H1 (cell line): ENCODE measurements around the gene MRPL41. TPM values are rescaled to one million over a fixed set of nuclear protein-coding genes. Genes with fewer than 3 reads are reported as not detected.

Experiments used
- CTCF ChIA-PET: fragments of 300-600 bp; sonication (Branson Sonifier 250); formaldehyde crosslinking; loops from one replicate; lab custom pipeline; 2021; ENCODE audit not compliant: partially characterized antibody; lab: Charles Lee
- POLR2A ChIA-PET: fragments of 300-600 bp; sonication (Branson Sonifier 250); formaldehyde crosslinking; loops from one replicate; lab custom pipeline; 2021; ENCODE audit warnings: inconsistent platforms; ENCODE audit not compliant: partially characterized antibody; lab: Charles Lee
- DNase-seq, 2 experiments: peaks; one replicate each; pipeline versions ENCODE4 v3.0.0 to v3.0.0-alpha.2; 2010 to 2022; ENCODE audit warnings: low spot score in 2 of 2, low read depth in 1 of 2, mixed read lengths in 1 of 2
- FAIRE-seq: peaks from 2 replicates; lab custom pipeline; 2011; peaks lifted over from hg19 to GRCh38; lab: Jason Lieb, UNC
- H2AFZ ChIP-seq: 2 replicates; pipeline ENCODE4 v1.8.1; 2012; ENCODE audit warnings: low read length, inconsistent platforms
- H2AK5ac ChIP-seq: 2 replicates; pipeline ENCODE4 v1.6.1; 2013; ENCODE audit warnings: low read depth, low read length
- H2BK120ac ChIP-seq: replicated peaks from 2 replicates; pipeline ENCODE3; 2013; ENCODE audit warnings: low read depth, low read length, inconsistent platforms
- H2BK12ac ChIP-seq: 2 replicates; pipeline ENCODE4 v1.6.1; 2013; ENCODE audit warnings: low read depth, low read length
- H2BK15ac ChIP-seq: 2 replicates; pipeline ENCODE4 v1.6.1; 2013; ENCODE audit warnings: low read length
- H2BK20ac ChIP-seq: 2 replicates; pipeline ENCODE4 v1.6.1; 2013; ENCODE audit warnings: low read length
- H2BK5ac ChIP-seq: 2 replicates; pipeline ENCODE4 v1.6.1; 2013; ENCODE audit warnings: low read depth, low read length
- H3K14ac ChIP-seq: 2 replicates; pipeline ENCODE4 v1.6.1; 2013; ENCODE audit warnings: inconsistent platforms; ENCODE audit not compliant: insufficient read length
- H3K18ac ChIP-seq: 2 replicates; pipeline ENCODE4 v1.6.1; 2013; ENCODE audit warnings: low read length; ENCODE audit errors: extremely low read depth
- H3K23ac ChIP-seq: 2 replicates; pipeline ENCODE4 v1.6.1; 2013; ENCODE audit warnings: inconsistent platforms; ENCODE audit not compliant: insufficient read length
- H3K23me2 ChIP-seq: 2 replicates; pipeline ENCODE4 v1.6.1; 2013; ENCODE audit warnings: low read depth, low read length
- H3K27ac ChIP-seq: 2 replicates; pipeline ENCODE4 v1.6.1; 2011; ENCODE audit warnings: low read depth, low read length, inconsistent platforms
- H3K27me3 ChIP-seq, 4 experiments: replicated peaks in 1 of 4; 1 replicate in 1 of 4; 2 replicates in 3 of 4; pipeline versions ENCODE4 v1.6.1 to v1.8.1; 2011 to 2013; ENCODE audit warnings: low read length in 3 of 4, mild to moderate bottlenecking in 3 of 4, inconsistent platforms in 2 of 4, mixed read lengths in 2 of 4, moderate library complexity in 1 of 4; ENCODE audit not compliant: control insufficient read depth in 3 of 4, insufficient read depth in 3 of 4; ENCODE audit errors: extremely low read depth in 1 of 4
- H3K36me3 ChIP-seq, 4 experiments: 2 replicates each; pipeline versions ENCODE4 v1.6.1 to v1.8.1; 2011 to 2013; ENCODE audit warnings: mild to moderate bottlenecking in 4 of 4, low read length in 3 of 4, moderate library complexity in 2 of 4, control low read depth in 1 of 4, inconsistent platforms in 1 of 4; ENCODE audit not compliant: insufficient read depth in 4 of 4, control insufficient read depth in 2 of 4
- H3K4ac ChIP-seq: replicated peaks from 2 replicates; pipeline ENCODE3; 2013; ENCODE audit warnings: low read length, low read depth, mixed read lengths, inconsistent platforms; ENCODE audit not compliant: insufficient read length
- H3K4me1 ChIP-seq, 4 experiments: replicated peaks in 1 of 4; 1 replicate in 1 of 4; 2 replicates in 3 of 4; pipeline versions ENCODE4 v1.6.1 to v1.8.1; 2011 to 2013; ENCODE audit warnings: low read length in 3 of 4, inconsistent platforms in 2 of 4, mixed read lengths in 1 of 4; ENCODE audit not compliant: insufficient read depth in 4 of 4, control insufficient read depth in 3 of 4
- H3K4me2 ChIP-seq, 2 experiments: 2 replicates each; pipeline versions ENCODE4 v1.6.1 to v1.8.1; 2011 to 2013; ENCODE audit warnings: low read depth in 2 of 2, low read length in 2 of 2, control low read depth in 1 of 2, inconsistent platforms in 1 of 2, mild to moderate bottlenecking in 1 of 2; ENCODE audit not compliant: insufficient read depth in 1 of 2
- H3K4me3 ChIP-seq, 4 experiments: fragments of 200-600, 300-600 bp in 1 of 4; sonication (generic), shearing (Covaris generic), sonication (Bioruptor Twin) in 1 of 4; 2 replicates each; pipeline versions ENCODE4 v1.5.1 to v1.8.1; 2011 to 2016; ENCODE audit warnings: low read length in 4 of 4, low read depth in 3 of 4, control low read depth in 2 of 4, inconsistent platforms in 2 of 4, mild to moderate bottlenecking in 2 of 4, mixed read lengths in 1 of 4, moderate library complexity in 1 of 4; ENCODE audit not compliant: insufficient read depth in 2 of 4; ENCODE audit errors: extremely low read depth in 1 of 4
- H3K56ac ChIP-seq: replicated peaks from 2 replicates; pipeline ENCODE3; 2013; ENCODE audit warnings: low read depth, mild to moderate bottlenecking, mixed read lengths, low read length, inconsistent platforms; ENCODE audit not compliant: insufficient read length
- H3K79me1 ChIP-seq: 2 replicates; pipeline ENCODE4 v1.6.1; 2013; ENCODE audit warnings: low read depth, low read length, control low read depth
- H3K79me2 ChIP-seq, 2 experiments: 2 replicates each; pipeline versions ENCODE4 v1.6.1 to v1.8.1; 2012 to 2013; ENCODE audit warnings: low read length in 2 of 2, mild to moderate bottlenecking in 2 of 2, inconsistent platforms in 1 of 2; ENCODE audit not compliant: insufficient read depth in 2 of 2, control insufficient read depth in 1 of 2
- H3K9ac ChIP-seq, 4 experiments: replicated peaks in 1 of 4; 1 replicate in 1 of 4; 2 replicates in 3 of 4; pipeline versions ENCODE4 v1.6.1 to v1.8.1; 2011 to 2013; ENCODE audit warnings: low read depth in 3 of 4, low read length in 3 of 4, control low read depth in 2 of 4, mild to moderate bottlenecking in 2 of 4, moderate library complexity in 2 of 4, inconsistent platforms in 1 of 4; ENCODE audit errors: extremely low read depth in 1 of 4
- H3K9me3 ChIP-seq, 2 experiments: 2 replicates each; pipeline versions ENCODE4 v1.6.1 to v1.8.1; 2012 to 2013; ENCODE audit warnings: mild to moderate bottlenecking in 2 of 2, moderate library complexity in 2 of 2, control low read depth in 1 of 2, inconsistent platforms in 1 of 2, low read depth in 1 of 2, low read length in 1 of 2, mixed read lengths in 1 of 2; ENCODE audit not compliant: insufficient read depth in 2 of 2
- H4K20me1 ChIP-seq, 2 experiments: replicated peaks in 1 of 2; 2 replicates each; pipeline versions ENCODE3 to v1.8.1; 2011 to 2013; ENCODE audit warnings: inconsistent platforms in 2 of 2, low read length in 2 of 2, mild to moderate bottlenecking in 1 of 2; ENCODE audit not compliant: insufficient read depth in 2 of 2, control insufficient read depth in 1 of 2
- H4K5ac ChIP-seq: 2 replicates; pipeline ENCODE4 v1.6.1; 2013; ENCODE audit warnings: low read length, low read depth, mixed read lengths, inconsistent platforms; ENCODE audit not compliant: insufficient read length
- H4K8ac ChIP-seq: 2 replicates; pipeline ENCODE4 v1.8.0; 2013; ENCODE audit warnings: mild to moderate bottlenecking, moderate library complexity, low read length, inconsistent platforms; ENCODE audit not compliant: insufficient read depth; ENCODE audit errors: extremely low read depth
- H4K91ac ChIP-seq: replicated peaks from 2 replicates; pipeline ENCODE3; 2013; ENCODE audit warnings: low read length, mixed read lengths, inconsistent platforms; ENCODE audit not compliant: insufficient read length
- ATF3 ChIP-seq: IDR thresholded peaks from 2 replicates; pipeline ENCODE4 v1.6.1; 2011; ENCODE audit warnings: low read depth, mild to moderate bottlenecking, low read length; ENCODE audit not compliant: insufficient read depth
- MAFK ChIP-seq: IDR thresholded peaks from 2 replicates; pipeline ENCODE4 v1.6.1; 2012; ENCODE audit warnings: low read depth, mild to moderate bottlenecking, improper control_type of control experiment, low read length
- SP4 ChIP-seq: IDR thresholded peaks from 2 replicates; pipeline ENCODE4 v1.6.1; 2012; ENCODE audit warnings: low read length, inconsistent platforms
- WGBS, 2 experiments: shearing (Covaris generic) in 1 of 2; methylation state at CpG; one replicate each; pipeline versions ENCODE4 v1.1.6 to v1.1.7; 2013 to 2015; ENCODE audit warnings: low lambda C conversion rate in 2 of 2, mixed read lengths in 2 of 2, inconsistent platforms in 1 of 2, low coverage in 1 of 2, missing lambda C conversion rate in 1 of 2; ENCODE audit not compliant: insufficient replicate concordance in 2 of 2, insufficient coverage in 1 of 2, insufficient read length in 1 of 2; ENCODE audit errors: extremely low coverage in 1 of 2, missing lambda C conversion rate in 1 of 2; 5-methylcytosine and 5-hydroxymethylcytosine counted together
- polyA plus RNA-seq, 7 experiments: library from polyadenylated mRNA; depleted of rRNA in 3 of 7; stranded (reverse) in 5 of 7; unstranded in 2 of 7; fragments of >200 nt in 5 of 7; fragments of 200-250 nt in 2 of 7; gene quantifications; 1 replicate in 5 of 7; 2 replicates in 1 of 7; 4 replicates in 1 of 7; pipeline versions ENCODE4 v1.2.1 to v1.2.3, GENCODE V29; 2011 to 2013; ENCODE audit warnings: missing spikeins in 2 of 7, mixed read lengths in 2 of 7
- total RNA-seq: library from RNA; stranded (reverse); fragmentation: NEBNext Ultra II Directional; extraction: Animal tissue kit (Norgen Biotek cat#: 25700); gene quantifications from 2 replicates; pipeline ENCODE4 v1.2.1, GENCODE V29; 2021

MRPL41 gene
- total and polyA plus RNA-seq, 2 of the 8 experiments (the other 6 are each of a cell fraction or from before 2014, with no cell fraction given): 47.2 to 58.1 TPM

- H3K4me1 ChIP-seq: no peaks in the 10 kb centered on the region
- CTCF ChIA-PET: interaction anchor here (1.5 to 2.7 kb wide), 2 partner anchors 11 to 14 kb away, joined by 3 to 10 read pairs; no protein-coding TSS in a partner anchor
- H3K56ac ChIP-seq: no peak overlapping the region
- H3K18ac ChIP-seq: no peak overlapping the region
- H3K4me3 ChIP-seq: no peak overlapping the region
- H3K14ac ChIP-seq: no peak overlapping the region
- H4K91ac ChIP-seq: no peak overlapping the region
- POLR2A ChIA-PET: interaction anchor here (1.0 kb wide), 1 partner anchor 20 kb away, joined by 3 read pairs; the partner anchor contains the start of gene PNPLA7
- no peak overlapping the region for H2AFZ ChIP-seq
- H4K8ac ChIP-seq: no peak overlapping the region
- H3K27me3 ChIP-seq: no peaks in the 10 kb centered on the region
- no peak overlapping the region for H3K23ac ChIP-seq
- H3K27ac ChIP-seq: no peak overlapping the region
- 94% methylated on average over 3 of the region's 3 CpGs; no CpG with 5 or more reads in 1 of the 2 experiments for WGBS, 2 experiments
- H2BK120ac ChIP-seq: no peak overlapping the region
- H2AK5ac ChIP-seq: no peak overlapping the region
- H3K4me2 ChIP-seq: no peak overlapping the region
- H2BK12ac ChIP-seq: no peak overlapping the region
- no peak overlapping the region for H2BK5ac ChIP-seq
- no peak overlapping the region for H3K4ac ChIP-seq
- no peaks in the 10 kb centered on the region for H3K9me3 ChIP-seq
- H2BK20ac ChIP-seq: no peak overlapping the region
- peaks cover 10% of the 10 kb centered on the region; the same call in 1 of the 2 replicates for H3K23me2 ChIP-seq
- no peak for DNase-seq
- H3K9ac ChIP-seq: no peak overlapping the region
- H3K79me1 ChIP-seq: peaks cover 5% of the 10 kb centered on the region; the same call in 1 of the 2 replicates
- H4K20me1 ChIP-seq: peaks cover 3 to 15% of the 10 kb centered on the region in 2 experiments
- no peak overlapping the region for H4K5ac ChIP-seq
- peaks cover 0 to 22% of the 10 kb centered on the region in 2 experiments; a peak in 2 of 4 replicates for H3K79me2 ChIP-seq
- H2BK15ac ChIP-seq: no peak overlapping the region
- TF ChIP-seq ATF3 (no peak), SP4 (no peak), MAFK (no peak)
- FAIRE-seq: no peak
- H3K36me3 ChIP-seq: peaks cover 18 to 37% (median 28%) of the 10 kb centered on the region in 4 experiments
Observed at GRCh38 chr9:137570566-137570965, 18.9 kb downstream of the MRPL41 start.
